Neuronal stem cell (in vitro differentiated cells): ENCODE results near the gene NRTN.

Source experiments
- DNase-seq: peaks from one replicate; pipeline ENCODE4 v3.0.0-alpha.2; 2013; ENCODE audit warnings: low spot score
- H2AFZ ChIP-seq: one replicate; pipeline ENCODE4 v1.6.1; 2013; ENCODE audit warnings: mild to moderate bottlenecking, low read length, inconsistent platforms
- H2AK5ac ChIP-seq: 2 replicates; pipeline ENCODE4 v1.6.1; 2013; ENCODE audit warnings: low read depth, mild to moderate bottlenecking, inconsistent platforms, low read length, moderate library complexity, mixed read lengths
- H2BK120ac ChIP-seq: 2 replicates; pipeline ENCODE4 v1.6.1; 2013; ENCODE audit warnings: low read depth, mild to moderate bottlenecking, inconsistent platforms, low read length, moderate library complexity, mixed read lengths
- H2BK12ac ChIP-seq: one replicate; pipeline ENCODE4 v1.6.1; 2013; ENCODE audit warnings: low read length, inconsistent platforms
- H2BK15ac ChIP-seq: 2 replicates; pipeline ENCODE4 v1.6.1; 2013; ENCODE audit warnings: mild to moderate bottlenecking, low read length, inconsistent platforms, mixed read lengths
- H2BK5ac ChIP-seq: one replicate; pipeline ENCODE4 v1.6.1; 2013; ENCODE audit warnings: inconsistent platforms, mild to moderate bottlenecking, low read length, moderate library complexity
- H3K14ac ChIP-seq: one replicate; pipeline ENCODE4 v1.6.1; 2013; ENCODE audit warnings: low read length, inconsistent platforms
- H3K18ac ChIP-seq: 2 replicates; pipeline ENCODE4 v1.6.1; 2013; ENCODE audit warnings: low read length, inconsistent platforms
- H3K23ac ChIP-seq: 2 replicates; pipeline ENCODE4 v1.6.1; 2013; ENCODE audit warnings: low read depth, mild to moderate bottlenecking, mixed read lengths, low read length, inconsistent platforms; ENCODE audit not compliant: poor library complexity
- H3K27ac ChIP-seq: replicated peaks from 3 replicates; pipeline ENCODE4 v1.5.1; 2013; ENCODE audit warnings: low read length, inconsistent platforms
- H3K27me3 ChIP-seq, 3 experiments: 2 replicates each; pipeline ENCODE4 v1.6.1; 2013; ENCODE audit warnings: low read length in 3 of 3, mild to moderate bottlenecking in 2 of 3, inconsistent platforms in 1 of 3, low read depth in 1 of 3, mixed read lengths in 1 of 3, moderate library complexity in 1 of 3; ENCODE audit not compliant: control insufficient read depth in 3 of 3, insufficient read depth in 3 of 3
- H3K36me3 ChIP-seq, 2 donors: replicated peaks in 1 of 2; 2 replicates each; pipeline ENCODE4 v1.6.1; 2013; ENCODE audit warnings: low read length in 2 of 2; ENCODE audit not compliant: control insufficient read depth in 2 of 2, insufficient read depth in 2 of 2
- H3K4ac ChIP-seq: 2 replicates; pipeline ENCODE4 v1.6.1; 2013; ENCODE audit warnings: inconsistent platforms, mild to moderate bottlenecking, low read length, moderate library complexity
- H3K4me1 ChIP-seq, 2 donors: 1 replicate in 1 of 2; 2 replicates in 1 of 2; pipeline ENCODE4 v1.6.1; 2013; ENCODE audit warnings: low read length in 2 of 2, low read depth in 1 of 2; ENCODE audit not compliant: control insufficient read depth in 2 of 2, insufficient read depth in 1 of 2
- H3K4me2 ChIP-seq: one replicate; pipeline ENCODE4 v1.6.1; 2013; ENCODE audit warnings: mild to moderate bottlenecking, low read length, inconsistent platforms; ENCODE audit not compliant: insufficient read depth, poor library complexity, severe bottlenecking
- H3K4me3 ChIP-seq, 2 donors: 2 replicates each; pipeline ENCODE4 v1.5.1; 2013; ENCODE audit warnings: low read length in 2 of 2, mild to moderate bottlenecking in 2 of 2, inconsistent platforms in 1 of 2, moderate library complexity in 1 of 2
- H3K79me1 ChIP-seq: one replicate; pipeline ENCODE4 v1.6.1; 2013; ENCODE audit warnings: low read depth, mild to moderate bottlenecking, inconsistent platforms, low read length, moderate library complexity
- H3K9ac ChIP-seq: one replicate; pipeline ENCODE4 v1.6.1; 2013; ENCODE audit warnings: mild to moderate bottlenecking, low read depth, low read length, inconsistent platforms; ENCODE audit not compliant: poor library complexity
- H3K9me3 ChIP-seq, 2 donors: replicated peaks in 1 of 2; 2 replicates each; pipeline versions ENCODE3 to v1.6.1; 2013; ENCODE audit warnings: low read length in 2 of 2, mild to moderate bottlenecking in 2 of 2, inconsistent platforms in 1 of 2, low read depth in 1 of 2, mixed read lengths in 1 of 2, moderate library complexity in 1 of 2; ENCODE audit not compliant: control insufficient read depth in 2 of 2, insufficient read depth in 1 of 2
- H4K8ac ChIP-seq: one replicate; pipeline ENCODE4 v1.6.1; 2013; ENCODE audit warnings: low read depth, mild to moderate bottlenecking, inconsistent platforms, low read length, moderate library complexity
- H4K91ac ChIP-seq: one replicate; pipeline ENCODE4 v1.6.1; 2013; ENCODE audit warnings: low read length, low read depth, mild to moderate bottlenecking, inconsistent platforms; ENCODE audit not compliant: poor library complexity
- WGBS, 2 donors: extraction: QIAGEN DNeasy Blood & Tissue Kit; methylation state at CpG; one replicate each; pipeline ENCODE4 v1.1.7; 2013; ENCODE audit warnings: missing lambda C conversion rate in 2 of 2, mixed read lengths in 1 of 2; ENCODE audit not compliant: insufficient read length in 2 of 2, insufficient replicate concordance in 1 of 2; ENCODE audit errors: extremely low coverage in 2 of 2; 5-methylcytosine and 5-hydroxymethylcytosine counted together

Gene NRTN

GRCh38 chr19:5824751-5825150, 19.9 kb downstream of the NRTN start:
- Histone ChIP-seq H3K4me1 (peaks cover 0 to 24% of the 10 kb centered on the region in 2 donors), H3K27me3 (peaks cover 0 to 5% (median 0%) of the 10 kb centered on the region in 3 experiments)
- no CpG with 5 or more reads among the region's 10 CpGs for WGBS, 2 donors

DNA sequence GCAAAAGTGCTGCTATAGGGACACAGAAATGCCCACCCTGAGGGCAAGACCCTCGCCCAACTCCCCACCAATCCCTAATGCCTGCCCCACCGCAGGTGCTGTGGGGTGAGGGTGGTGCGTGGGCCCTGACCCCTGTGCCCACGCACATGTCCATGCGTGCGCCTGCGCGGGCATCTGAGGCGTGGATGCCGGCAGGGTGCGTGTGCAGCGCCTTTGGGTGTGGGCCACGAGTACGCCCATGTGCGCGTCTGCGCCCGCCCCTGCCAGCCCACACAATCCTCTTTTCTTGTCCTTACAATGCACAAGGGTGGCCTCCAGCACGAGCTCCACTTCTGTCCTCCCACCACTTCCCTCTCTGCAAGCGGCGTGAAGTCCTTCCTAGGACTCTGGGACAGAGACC, 20.3 kb downstream of the NRTN start:
- Histone ChIP-seq H2AK5ac (peak overlapping the region; percentile 56), H2BK5ac (no peak overlapping the region), H3K9me3 (peaks cover 0 to 3% of the 10 kb centered on the region in 2 donors), H4K91ac (no peak overlapping the region), H2BK120ac (no peak overlapping the region), H2BK15ac (no peak overlapping the region), H3K4me2 (no peak overlapping the region), H4K8ac (no peak overlapping the region), H3K4me1 (peaks cover 0 to 24% of the 10 kb centered on the region in 2 donors), H3K9ac (no peak overlapping the region), H3K27me3 (peaks cover 0 to 5% (median 0%) of the 10 kb centered on the region in 3 experiments), H3K4me3 (peak overlapping the region in 1 of 2 donors; percentile 58), H2BK12ac (peak overlapping the region; percentile 41), H3K79me1 (peaks cover 1% of the 10 kb centered on the region), H3K14ac (no peak overlapping the region), H3K27ac (no peak overlapping the region), H2AFZ (no peak overlapping the region), H3K23ac (peak overlapping the region; percentile 55), H3K4ac (no peak overlapping the region), H3K18ac (no peak overlapping the region), H3K36me3 (no peaks in the 10 kb centered on the region)
- no peak for DNase-seq
- WGBS, 2 donors = no CpG with 5 or more reads among the region's 21 CpGs

More at GRCh38 chr19:5824751-5825150, 19.9 kb downstream of the NRTN start:
- Histone ChIP-seq H2AK5ac (peak overlapping the region; percentile 75), H2BK12ac (no peak overlapping the region), H4K91ac (no peak overlapping the region), H2BK5ac (no peak overlapping the region), H3K23ac (peak overlapping the region; percentile 55), H3K4ac (no peak overlapping the region), H2BK15ac (no peak overlapping the region), H3K9me3 (peaks cover 0 to 3% of the 10 kb centered on the region in 2 donors), H3K36me3 (no peaks in the 10 kb centered on the region), H3K79me1 (no peaks in the 10 kb centered on the region), H3K4me3 (no peak overlapping the region), H4K8ac (no peak overlapping the region), H3K9ac (no peak overlapping the region), H2BK120ac (no peak overlapping the region), H3K4me2 (no peak overlapping the region), H3K18ac (no peak overlapping the region), H3K14ac (no peak overlapping the region), H2AFZ (no peak overlapping the region), H3K27ac (no peak overlapping the region)
- no peak for DNase-seq

DNA sequence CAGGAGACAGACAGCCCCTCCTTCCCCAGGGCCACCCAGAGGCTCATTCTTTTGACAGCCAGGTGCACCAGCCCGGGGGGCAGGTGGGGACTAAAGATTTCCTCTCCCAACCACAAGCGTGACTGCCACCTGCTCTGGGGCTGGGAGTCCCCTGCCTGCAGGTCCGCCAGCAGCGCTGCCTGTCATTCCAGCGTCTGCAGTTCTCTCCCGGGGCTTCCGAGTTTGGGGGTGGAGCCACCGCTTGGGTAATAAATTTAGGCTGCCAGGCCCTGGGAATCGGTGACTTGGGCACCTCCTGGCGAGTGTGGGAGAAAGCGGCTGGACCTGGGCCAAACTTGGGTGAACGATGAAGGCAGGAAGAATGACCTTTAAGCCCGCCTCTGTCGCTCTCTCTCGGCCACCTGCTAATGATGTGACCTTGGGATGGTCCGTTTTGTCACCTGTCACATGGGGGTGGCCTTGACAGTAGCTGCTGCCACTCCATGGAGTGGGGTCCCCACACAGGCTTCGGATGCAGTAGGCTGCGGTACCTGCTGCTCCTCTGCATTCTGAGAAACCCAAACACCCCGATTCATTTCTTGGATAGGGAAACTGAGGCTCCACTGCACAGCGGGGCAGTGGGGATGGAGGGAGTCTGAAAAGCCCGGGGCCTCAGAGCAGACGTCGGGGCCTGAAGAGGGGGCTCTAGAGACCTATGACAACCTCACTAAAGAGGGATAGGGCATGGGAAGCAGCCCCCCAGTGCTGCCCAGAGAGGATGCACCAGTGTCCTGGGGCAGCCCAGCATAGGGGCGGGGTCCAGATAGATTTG, 21.9 kb downstream of the NRTN start:
- WGBS, 2 donors = no CpG with 5 or more reads among the region's 24 CpGs
- peak; percentile 32 for DNase-seq
- Histone ChIP-seq H4K91ac (no peak overlapping the region), H3K27me3 (peaks cover 0 to 5% (median 0%) of the 10 kb centered on the region in 3 experiments), H4K8ac (peak overlapping the region; percentile 52), H2BK15ac (peak overlapping the region; percentile 67), H2AFZ (no peak overlapping the region), H2BK5ac (peak overlapping the region; percentile 53), H3K27ac (no peak overlapping the region), H3K14ac (no peak overlapping the region), H3K4me1 (peaks cover 0 to 24% of the 10 kb centered on the region in 2 donors), H3K4ac (no peak overlapping the region), H3K23ac (peak overlapping the region; percentile 100), H3K18ac (peak overlapping the region; percentile 95), H3K4me2 (peak overlapping the region; percentile 96), H2AK5ac (peak overlapping the region; percentile 94), H3K4me3 (no peak overlapping the region), H3K9me3 (peaks cover 0 to 3% of the 10 kb centered on the region in 2 donors), H3K36me3 (no peaks in the 10 kb centered on the region), H3K79me1 (peaks cover 3% of the 10 kb centered on the region), H2BK12ac (no peak overlapping the region), H2BK120ac (peak overlapping the region; percentile 72), H3K9ac (no peak overlapping the region)

DNA sequence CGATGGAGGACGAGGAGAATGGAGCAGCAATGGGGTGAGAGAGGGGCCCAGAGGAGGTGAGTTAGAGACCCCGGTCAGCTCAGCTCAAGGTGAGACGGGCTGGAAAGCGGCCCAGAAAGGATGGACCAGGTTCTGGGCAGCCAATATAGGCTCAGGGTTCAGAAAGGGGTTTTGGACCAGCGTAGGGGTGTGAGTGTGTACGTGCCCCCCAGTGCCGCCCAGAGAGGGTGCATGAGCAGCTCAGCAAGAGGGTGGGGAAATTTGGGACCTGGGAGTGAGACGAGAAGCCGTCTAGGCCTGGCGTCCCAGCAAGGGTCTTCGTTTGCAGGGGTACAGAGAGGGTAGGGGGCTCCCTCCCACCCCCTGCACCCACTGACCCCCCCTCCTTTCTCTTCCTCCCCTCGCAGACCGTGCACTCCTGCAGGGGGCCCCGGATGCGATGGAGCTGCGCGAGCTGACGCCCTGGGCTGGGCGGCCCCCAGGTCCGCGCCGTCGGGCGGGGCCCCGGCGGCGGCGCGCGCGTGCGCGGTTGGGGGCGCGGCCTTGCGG, 22.5 kb downstream of the NRTN start:
- peak overlapping the region; percentile 80 for H2AFZ ChIP-seq
- H2AK5ac ChIP-seq = peak overlapping the region; percentile 68
- peak overlapping the region; percentile 72 for H2BK120ac ChIP-seq
- H3K4me2 ChIP-seq = peak overlapping the region; percentile 96
- H3K23ac ChIP-seq = peak overlapping the region; percentile 100
- peak overlapping the region; percentile 93 for H3K9ac ChIP-seq
- H4K91ac ChIP-seq = no peak overlapping the region
- no peaks in the 10 kb centered on the region for H3K36me3 ChIP-seq
- H2BK12ac ChIP-seq = no peak overlapping the region
- no peak overlapping the region for H3K14ac ChIP-seq
- H3K4me3 ChIP-seq = peak overlapping the region; percentile 52 to 94
- H3K9me3 ChIP-seq = peaks cover 0 to 3% of the 10 kb centered on the region in 2 donors
- peaks cover 0 to 5% (median 0%) of the 10 kb centered on the region in 3 experiments for H3K27me3 ChIP-seq
- H3K27ac ChIP-seq = peak overlapping the region; percentile 96
- H3K4ac ChIP-seq = no peak overlapping the region
- no peak for DNase-seq
- no CpG with 5 or more reads among the region's 37 CpGs for WGBS, 2 donors
- H2BK15ac ChIP-seq = peak overlapping the region; percentile 67
- H3K4me1 ChIP-seq = peaks cover 0 to 24% of the 10 kb centered on the region in 2 donors
- peak overlapping the region; percentile 95 for H3K18ac ChIP-seq
- H2BK5ac ChIP-seq = peak overlapping the region; percentile 48
- no peak overlapping the region for H4K8ac ChIP-seq
- peaks cover 3% of the 10 kb centered on the region for H3K79me1 ChIP-seq
